Esophagus squamous epithelium (tissue), 5 donors: ENCODE data around the gene KIAA0930. TPM values are rescaled to one million over a fixed set of nuclear protein-coding genes. Genes with fewer than 3 reads are reported as not detected.

Experiments used
- DNase-seq: peaks from one replicate; lab custom pipeline; 2025; lab: John Stamatoyannopoulos, UW
- H3K27ac ChIP-seq, 4 donors: fragments of 200-600 bp; sonication (generic); one replicate each; pipeline ENCODE4 v1.5.1; 2016 to 2019; ENCODE audit warnings: mild to moderate bottlenecking in 1 of 4
- H3K27me3 ChIP-seq, 4 donors: fragments of 200-600 bp; sonication (generic); 1 replicate in 3 of 4; 2 replicates in 1 of 4; pipeline versions ENCODE4 v1.5.1 to v1.6.0; 2017 to 2021; ENCODE audit warnings: antibody characterized with exemption in 1 of 4
- H3K36me3 ChIP-seq, 3 donors: fragments of 200-600 bp; sonication (generic); one replicate each; pipeline ENCODE4 v1.5.1; 2016 to 2019
- H3K4me1 ChIP-seq, 3 donors: fragments of 200-600 bp; sonication (generic); one replicate each; pipeline ENCODE4 v1.5.1; 2017 to 2019
- H3K4me3 ChIP-seq, 4 donors: fragments of 200-600 bp; sonication (generic); 1 replicate in 3 of 4; 2 replicates in 1 of 4; pipeline ENCODE4 v1.5.1; 2016 to 2019; ENCODE audit warnings: mild to moderate bottlenecking in 2 of 4, moderate library complexity in 1 of 4
- H3K9me3 ChIP-seq, 3 donors: fragments of 200-600 bp; sonication (generic); one replicate each; pipeline ENCODE4 v1.5.1; 2016 to 2019
- CTCF ChIP-seq, 6 experiments: fragments of 450-650 bp in 4 of 6; fragments of 200-600 bp in 2 of 6; sonication (generic) in 2 of 6; IDR thresholded peaks; one replicate each; pipeline ENCODE4 v1.5.1; 2016 to 2019; ENCODE audit warnings: antibody characterized with exemption in 6 of 6, mild to moderate bottlenecking in 4 of 6, moderate library complexity in 4 of 6
- POLR2A ChIP-seq, 4 donors: fragments of 450-650 bp; IDR thresholded peaks; one replicate each; pipeline ENCODE4 v1.6.1; 2017; ENCODE audit warnings: antibody characterized with exemption in 4 of 4, mild to moderate bottlenecking in 4 of 4, moderate library complexity in 3 of 4
- WGBS, 2 donors: methylation state at CpG; one replicate each; pipeline ENCODE4 v1.1.5; 2018; 5-methylcytosine and 5-hydroxymethylcytosine counted together
- intact Hi-C: fragments of 100-400 bp; cut with DNase I; formaldehyde crosslinking; loops from one replicate; pipeline ENCODE4 v1.15.0; 2022
- total RNA-seq, 4 donors: library from RNA; depleted of rRNA; stranded (reverse); fragments of >200 nt; gene quantifications; one replicate each; pipeline ENCODE4 v1.1.0, GENCODE V29; 2016
- donor health status: DM: yes; HTN: yes; CAD: no.

Gene KIAA0930
- total RNA-seq, 4 donors from 2014 or later: 33.1 to 40.2 (median 38.1) TPM

- TF ChIP-seq CTCF (IDR thresholded peaks at IDR 0.05): no peak
- TF ChIP-seq POLR2A (IDR thresholded peaks at IDR 0.05): no peak
- peak overlapping the region; percentile 98 to 99 (median 98) for H3K27ac ChIP-seq
- intact Hi-C loops: no loop called here
- no peak for DNase-seq
- peaks cover 27 to 85% (median 62%) of the 10 kb centered on the region in 3 donors for H3K4me1 ChIP-seq
- H3K27me3 ChIP-seq: no peaks in the 10 kb centered on the region
- peak overlapping the region; percentile 69 to 99 (median 90) for H3K4me3 ChIP-seq
- H3K9me3 ChIP-seq: no peaks in the 10 kb centered on the region
- 48 to 67% methylated on average over 8 to 14 of the region's 19 CpGs for WGBS, 2 donors
- H3K36me3 ChIP-seq: peaks cover 0 to 6% (median 0%) of the 10 kb centered on the region in 3 donors
Observed at GRCh38 chr22:45162531-45162930, 78.2 kb downstream of the KIAA0930 start.

DNA sequence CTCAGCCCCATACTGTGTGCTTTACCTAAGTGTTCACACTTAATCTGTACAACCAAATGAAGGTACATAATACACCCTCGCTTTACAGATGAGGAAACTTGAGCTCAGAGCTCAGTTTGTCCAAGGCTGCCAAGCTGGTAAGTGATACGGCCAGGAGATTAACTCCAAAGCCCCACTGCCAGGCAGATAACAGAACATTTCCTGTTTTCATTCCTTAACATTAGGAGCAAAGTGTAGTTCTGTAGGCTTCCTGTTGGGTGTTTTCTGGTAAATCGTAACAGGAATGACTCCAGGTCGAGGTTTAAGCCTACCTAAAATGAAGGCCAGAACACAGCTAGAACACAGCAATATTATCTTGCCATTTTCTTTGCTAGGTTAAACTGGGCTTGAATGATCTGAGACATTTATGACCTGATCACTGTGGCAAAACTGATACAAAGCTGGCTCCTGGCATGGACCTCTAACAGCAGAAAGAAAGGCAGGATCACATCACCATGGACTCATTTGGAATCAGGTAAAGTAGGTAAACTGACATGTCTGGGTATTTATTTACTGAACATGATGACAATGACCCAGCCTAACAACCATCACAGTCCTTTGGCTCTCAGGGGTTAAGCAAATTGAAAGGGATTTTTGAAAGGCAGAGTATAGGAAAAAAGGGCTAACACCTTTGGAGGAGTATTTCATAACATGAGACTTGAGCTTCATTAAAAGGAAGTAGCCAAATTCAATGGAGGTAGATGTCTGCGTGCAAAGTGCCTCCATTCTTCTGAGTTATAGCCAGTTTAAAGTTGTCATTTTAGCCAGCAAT lies 80.8 kb downstream of the KIAA0930 start:
- H3K4me3 ChIP-seq: no peak overlapping the region
- no peak for DNase-seq
- intact Hi-C loops: no loop called here
- H3K27ac ChIP-seq: peak overlapping the region; percentile 80 to 99 (median 92)
- H3K36me3 ChIP-seq: peaks cover 0 to 27% (median 0%) of the 10 kb centered on the region in 3 donors
- peaks cover 18 to 58% (median 41%) of the 10 kb centered on the region in 3 donors for H3K4me1 ChIP-seq
- 29 to 42% methylated on average over 5 of the region's 5 CpGs for WGBS, 2 donors
- H3K27me3 ChIP-seq: no peaks in the 10 kb centered on the region
- no peak for TF ChIP-seq POLR2A (IDR thresholded peaks at IDR 0.05)
- TF ChIP-seq CTCF (IDR thresholded peaks at IDR 0.05): peak in 4 of 6 experiments; percentile 16 to 46 (median 22)
- H3K9me3 ChIP-seq: no peaks in the 10 kb centered on the region

- H3K36me3 ChIP-seq: peaks cover 0 to 27% (median 0%) of the 10 kb centered on the region in 3 donors
- H3K27ac ChIP-seq: peak overlapping the region in 2 of 4 donors; percentile 86 to 98
- H3K4me1 ChIP-seq: peaks cover 18 to 52% (median 39%) of the 10 kb centered on the region in 3 donors
- no peaks in the 10 kb centered on the region for H3K27me3 ChIP-seq
- TF ChIP-seq CTCF (IDR thresholded peaks at IDR 0.05): no peak
- TF ChIP-seq POLR2A (IDR thresholded peaks at IDR 0.05): no peak
- H3K9me3 ChIP-seq: no peaks in the 10 kb centered on the region
- WGBS, 2 donors: 89% methylated on average over 3 of the region's 3 CpGs
- intact Hi-C loops: no loop called here
- H3K4me3 ChIP-seq: no peak overlapping the region
- DNase-seq: no peak
Observed at GRCh38 chr22:45157907-45158306, 82.8 kb downstream of the KIAA0930 start.

- H3K27me3 ChIP-seq: no peaks in the 10 kb centered on the region
- H3K36me3 ChIP-seq: peaks cover 0 to 43% (median 0%) of the 10 kb centered on the region in 3 donors
- no peaks in the 10 kb centered on the region for H3K9me3 ChIP-seq
- WGBS, 2 donors: 71 to 77% methylated on average over 9 of the region's 9 CpGs
- H3K27ac ChIP-seq: no peak overlapping the region
- no peak for DNase-seq
- H3K4me3 ChIP-seq: no peak overlapping the region
- H3K4me1 ChIP-seq: peaks cover 11 to 26% (median 19%) of the 10 kb centered on the region in 3 donors
- TF ChIP-seq POLR2A (IDR thresholded peaks at IDR 0.05) (no peak), CTCF (IDR thresholded peaks at IDR 0.05) (no peak)
- intact Hi-C loops: no loop called here
Observed at GRCh38 chr22:45155050-45155840, 85.4 kb downstream of the KIAA0930 start.
